ENCODE data around the gene ZNF527. TPM values are rescaled to one million over a fixed set of nuclear protein-coding genes. Genes with fewer than 3 reads are reported as not detected.
"Not testable (repeated sequence)": the region's sequence is repeated elsewhere in the genome, so short reads cannot be mapped to it uniquely, and the experiment has no call there.

Gene ZNF527
- total RNA-seq (2014; rRNA removed; shearing (Covaris generic); ENCODE audit: low replicate concordance): 2.1 and 7.6 TPM in 2 replicates

DNA sequence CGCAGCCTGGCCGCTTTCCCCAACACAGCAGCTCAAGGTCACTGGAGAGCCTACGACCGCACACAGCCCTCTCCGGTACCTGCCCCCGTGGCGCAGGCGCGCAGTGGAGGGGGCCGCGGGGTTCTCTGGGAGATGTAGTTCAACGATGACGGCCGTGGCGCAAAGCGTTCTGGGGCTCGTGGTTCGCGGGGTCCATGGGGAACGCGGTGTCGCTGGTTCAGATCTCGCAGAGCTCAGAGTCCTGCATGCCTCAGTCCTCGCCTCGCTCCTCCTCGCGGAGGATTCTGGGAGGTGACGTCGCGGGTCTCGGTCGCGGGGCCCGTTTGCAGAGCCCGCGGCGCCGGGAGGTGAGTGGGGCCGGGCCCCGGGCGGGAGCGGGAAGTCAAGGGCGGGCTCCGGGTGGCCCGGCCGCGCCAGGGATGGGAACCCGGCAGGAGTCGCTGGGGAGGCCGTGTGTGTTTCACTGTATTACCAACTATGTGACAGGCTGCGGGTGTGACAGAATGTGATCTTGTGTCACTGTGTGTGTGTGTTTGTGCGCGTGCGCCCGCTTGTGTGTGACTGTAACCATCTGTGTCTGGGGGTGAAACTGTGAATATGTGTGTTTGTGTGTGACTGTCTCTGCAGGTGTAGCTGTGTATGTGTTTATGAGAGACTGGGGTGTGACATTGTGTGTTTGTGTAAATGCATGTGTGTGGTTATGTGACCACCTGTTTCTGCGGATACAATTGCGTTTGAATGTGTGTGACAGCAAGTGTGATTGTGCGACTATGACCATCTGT is at the start of gene ZNF527:
Gene ZNF527, plus strand, starts transcription at position 220 of the 782 bp plus-strand sequence. CDS start 3,100 bp downstream, outside the sequence.
- DNase-seq (ENCODE audit: low read depth): peak; percentile 97
- in situ Hi-C loops (cut with HindIII; ENCODE audit: low pct_unique_long_range_greater_than_20kb, low sequenced_read_pairs): no loop called here

DNA sequence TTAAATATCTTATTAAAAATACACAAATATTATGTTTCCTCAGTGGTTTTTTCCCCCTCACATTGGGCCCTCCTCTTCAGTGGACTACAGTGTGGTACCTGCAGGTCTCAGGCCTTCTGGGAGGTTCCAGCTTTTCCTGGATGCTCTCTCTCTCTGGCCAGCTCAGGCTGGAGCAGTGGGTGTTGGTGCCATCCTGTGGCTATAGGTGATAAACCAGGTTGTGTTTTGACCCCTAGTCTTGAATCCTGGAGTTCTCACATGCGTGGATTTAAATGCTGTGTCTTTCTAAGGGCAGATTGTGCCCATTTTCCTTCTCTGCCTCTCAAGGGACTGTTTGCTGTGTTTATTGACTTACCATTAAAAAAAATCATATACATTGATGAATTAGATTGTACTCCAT is 41.2 kb upstream of the ZNF527 start:
- DNase-seq (ENCODE audit: low read depth): no peak
- in situ Hi-C loops (cut with HindIII; ENCODE audit: low pct_unique_long_range_greater_than_20kb, low sequenced_read_pairs): no loop called here

DNA sequence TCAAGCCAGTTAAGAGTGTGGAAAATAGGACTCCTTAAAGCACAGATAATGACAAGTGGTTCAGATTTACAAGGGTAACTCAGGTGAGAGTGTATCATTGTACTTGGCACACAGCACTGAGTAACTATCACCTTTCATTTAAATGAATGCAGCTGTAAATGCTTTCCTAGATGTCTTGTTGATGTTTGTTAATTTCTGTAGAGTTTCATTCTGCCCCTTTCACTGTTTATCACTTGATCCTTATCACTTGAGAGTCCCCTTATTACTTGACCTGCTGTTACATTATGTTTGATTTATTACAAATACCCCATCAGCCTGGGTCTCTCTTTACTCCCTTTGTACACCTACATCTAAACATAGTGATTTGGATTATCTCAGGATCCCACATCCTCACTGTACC is 38.1 kb upstream of the ZNF527 start:
- DNase-seq (ENCODE audit: low read depth): no peak
- in situ Hi-C loops (cut with HindIII; ENCODE audit: low pct_unique_long_range_greater_than_20kb, low sequenced_read_pairs): no loop called here

DNA sequence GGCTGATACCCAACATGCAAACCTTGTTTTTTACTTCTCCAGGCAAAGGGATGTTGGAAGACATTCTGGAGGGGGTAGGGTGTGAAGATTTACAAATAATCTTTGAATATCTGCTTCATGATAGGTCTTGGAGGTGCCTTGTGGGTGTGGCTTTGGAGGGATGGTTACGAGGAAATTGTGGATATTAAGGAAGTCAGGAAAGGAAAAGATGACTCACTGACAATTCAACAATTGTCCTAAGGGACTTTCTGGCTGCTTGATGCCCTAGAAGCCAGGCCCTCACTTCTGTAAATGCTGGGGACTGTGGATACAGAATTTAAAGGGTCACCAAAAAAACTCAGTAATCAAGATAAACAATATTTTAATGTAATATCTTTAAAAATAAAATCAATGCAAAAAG is 37.4 kb upstream of the ZNF527 start:
- DNase-seq (ENCODE audit: low read depth): peak; percentile 26
- in situ Hi-C loops (cut with HindIII; ENCODE audit: low pct_unique_long_range_greater_than_20kb, low sequenced_read_pairs): no loop called here

DNA sequence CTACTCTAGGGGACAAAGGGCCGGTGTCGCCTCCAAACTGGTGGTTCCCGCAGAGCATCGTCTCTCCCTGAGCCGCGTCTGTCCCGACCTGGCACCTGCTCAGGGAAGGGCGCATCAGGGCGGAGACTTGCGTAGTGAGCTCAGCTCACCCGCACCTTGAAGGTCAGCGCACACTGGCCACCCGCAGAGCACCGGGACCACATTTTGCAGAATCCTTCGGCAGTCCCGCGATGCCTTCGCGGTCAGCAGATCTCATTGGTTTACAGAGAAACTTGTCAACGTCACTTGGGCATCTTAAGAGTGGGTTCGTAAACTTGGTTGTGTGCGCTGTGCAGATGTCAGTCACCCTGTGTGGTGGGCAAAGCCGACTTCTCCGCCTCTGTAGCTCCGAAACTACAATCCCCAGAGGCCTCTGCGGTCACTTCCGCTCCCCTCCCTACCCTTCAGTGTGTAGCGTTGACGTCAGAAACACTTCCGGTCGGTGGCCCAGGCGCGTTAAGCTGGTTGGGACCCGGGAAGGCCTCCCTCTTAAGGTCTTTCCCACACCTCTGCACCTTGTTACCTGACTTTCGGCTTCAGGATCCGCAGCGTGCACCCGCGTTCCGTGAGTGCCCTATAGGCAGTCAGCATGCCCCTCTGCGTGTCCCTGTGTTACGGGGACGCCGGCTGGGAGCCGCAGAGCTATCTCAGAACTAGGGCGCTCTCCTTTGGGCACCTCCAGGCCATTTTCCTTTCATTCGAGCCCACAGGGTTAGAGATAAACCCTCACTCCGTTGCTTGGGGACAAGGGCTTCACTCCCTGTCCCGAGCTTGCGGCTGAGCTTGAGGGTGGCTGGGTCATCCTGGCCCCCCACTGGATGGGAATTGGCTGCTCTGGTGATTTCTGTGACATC is 36.5 kb upstream of the ZNF527 start:
- in situ Hi-C loops (cut with HindIII; ENCODE audit: low pct_unique_long_range_greater_than_20kb, low sequenced_read_pairs): no loop called here
- peak; percentile 89 for DNase-seq (ENCODE audit: low read depth)

DNA sequence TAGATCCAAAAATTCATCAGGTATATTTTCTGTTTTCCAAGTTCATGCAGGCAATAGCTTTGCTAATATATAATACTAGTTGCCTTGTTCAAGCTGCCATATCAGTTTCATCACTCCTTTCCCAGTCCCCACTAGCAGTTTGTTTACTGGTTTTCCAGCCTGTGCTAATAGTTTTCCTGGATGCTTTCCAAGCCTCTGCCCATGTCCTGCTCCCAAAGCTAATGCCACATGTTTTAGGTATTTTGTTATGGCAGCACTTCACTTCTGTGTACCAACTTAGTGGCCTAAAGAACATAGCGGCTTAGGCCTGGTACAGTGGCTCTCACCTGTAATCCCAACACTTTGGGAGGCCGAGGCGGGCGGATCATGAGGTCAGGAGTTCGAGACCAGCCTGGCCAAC is 28.1 kb upstream of the ZNF527 start:
- in situ Hi-C loops (cut with HindIII; ENCODE audit: low pct_unique_long_range_greater_than_20kb, low sequenced_read_pairs): no loop called here
- DNase-seq (ENCODE audit: low read depth): no peak

DNA sequence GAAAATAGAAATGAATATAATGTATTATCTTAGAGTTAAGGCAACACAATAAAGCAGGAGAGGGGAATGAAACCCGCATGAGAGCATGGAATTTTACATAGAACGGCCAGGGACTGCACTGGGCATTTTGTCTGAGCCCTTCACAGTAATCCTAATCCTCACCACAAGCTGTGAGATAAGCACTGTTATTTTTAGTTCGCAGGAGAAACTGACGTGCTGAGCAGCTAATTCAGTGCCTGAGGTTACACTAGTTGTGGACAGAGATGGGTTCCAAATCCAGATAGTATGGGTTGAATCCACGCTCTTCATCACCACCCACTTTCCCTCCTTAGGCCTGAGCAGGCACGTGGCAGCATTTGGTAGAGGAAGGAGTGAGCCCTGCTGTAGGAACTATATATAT is 24.8 kb upstream of the ZNF527 start:
- in situ Hi-C loops (cut with HindIII; ENCODE audit: low pct_unique_long_range_greater_than_20kb, low sequenced_read_pairs): no loop called here
- DNase-seq (ENCODE audit: low read depth): no peak

DNA sequence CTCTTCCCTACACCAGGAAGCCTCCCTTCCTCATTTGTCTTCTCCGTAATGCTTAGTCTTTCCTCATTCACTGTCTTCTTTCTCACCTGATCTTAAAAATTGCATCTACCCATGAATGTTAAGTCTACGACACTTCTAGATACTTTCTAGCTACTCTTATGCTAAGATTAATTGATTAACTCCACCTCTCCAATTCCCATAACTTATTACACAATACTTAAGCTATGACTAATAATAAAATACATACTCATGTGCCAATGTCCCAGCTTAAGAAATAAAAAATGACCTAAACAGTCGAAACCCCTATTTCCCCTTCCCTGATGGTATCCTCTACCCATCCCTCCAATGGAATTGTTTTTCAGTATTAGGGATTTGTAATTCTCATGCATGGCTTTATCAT is 22.8 kb upstream of the ZNF527 start:
- no peak for DNase-seq (ENCODE audit: low read depth)
- in situ Hi-C loops (cut with HindIII; ENCODE audit: low pct_unique_long_range_greater_than_20kb, low sequenced_read_pairs): no loop called here

DNA sequence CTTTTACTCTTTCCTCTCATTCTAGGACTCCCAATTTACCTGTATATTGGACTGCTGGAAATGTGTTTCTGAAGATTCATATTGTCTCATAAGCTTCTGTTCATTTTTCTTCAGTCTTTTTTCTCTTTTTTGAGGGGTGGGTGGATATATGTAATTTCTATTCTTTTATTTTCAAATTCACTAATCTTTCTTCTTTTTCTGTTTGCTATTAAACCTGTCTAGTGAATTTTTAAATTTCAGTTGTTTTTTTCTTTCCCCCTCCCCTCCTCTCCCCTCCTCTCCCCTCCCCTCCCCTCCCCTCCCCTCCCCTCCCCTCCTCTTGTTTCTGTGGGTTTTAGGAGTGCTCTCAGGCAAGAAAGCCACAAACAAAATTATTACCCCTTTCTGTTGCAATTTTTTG is 16.9 kb upstream of the ZNF527 start:
- no peak for DNase-seq (ENCODE audit: low read depth)
- in situ Hi-C loops (cut with HindIII; ENCODE audit: low pct_unique_long_range_greater_than_20kb, low sequenced_read_pairs): no loop called here

DNA sequence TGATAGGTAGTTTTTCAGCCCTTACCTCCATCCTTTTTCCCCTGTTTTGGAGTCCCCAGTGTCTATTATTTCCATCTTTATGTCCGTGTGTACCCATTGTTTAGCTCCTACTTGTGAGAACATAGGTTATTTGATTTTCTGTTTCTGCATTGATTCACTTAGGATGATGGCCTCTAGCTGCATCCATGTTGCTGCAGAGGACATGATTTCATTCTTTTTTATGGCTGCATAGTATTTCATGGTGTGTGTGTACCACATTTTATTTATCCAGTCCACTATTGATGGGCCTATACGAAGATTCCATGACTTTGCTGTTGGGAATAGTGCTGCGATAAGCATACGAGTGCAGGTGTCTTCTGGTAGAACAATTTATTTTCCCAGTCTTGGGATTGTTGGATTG is 15.0 kb upstream of the ZNF527 start:
- DNase-seq (ENCODE audit: low read depth): no peak
- in situ Hi-C loops (cut with HindIII; ENCODE audit: low pct_unique_long_range_greater_than_20kb, low sequenced_read_pairs): no loop called here

DNA sequence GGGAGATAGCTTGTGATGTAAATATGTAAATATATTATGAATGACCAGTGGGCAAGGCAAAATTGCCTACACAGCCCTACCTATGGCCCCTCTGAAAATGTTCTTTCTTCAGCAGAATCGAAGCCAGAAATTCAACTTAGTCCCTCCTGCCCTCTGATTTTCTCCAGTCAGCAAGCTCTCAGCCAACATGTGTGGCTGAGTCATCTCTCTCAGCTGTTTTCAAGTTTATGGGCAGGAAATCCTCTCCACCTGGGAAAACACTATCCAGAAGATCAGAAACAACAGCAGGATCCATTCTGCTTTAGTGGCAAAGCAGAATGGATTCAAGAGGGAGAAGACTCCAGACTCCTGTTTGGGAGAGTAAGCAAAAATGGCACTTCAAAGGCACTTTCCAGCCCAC is 8.9 kb upstream of the ZNF527 start:
- in situ Hi-C loops (cut with HindIII; ENCODE audit: low pct_unique_long_range_greater_than_20kb, low sequenced_read_pairs): no loop called here

DNA sequence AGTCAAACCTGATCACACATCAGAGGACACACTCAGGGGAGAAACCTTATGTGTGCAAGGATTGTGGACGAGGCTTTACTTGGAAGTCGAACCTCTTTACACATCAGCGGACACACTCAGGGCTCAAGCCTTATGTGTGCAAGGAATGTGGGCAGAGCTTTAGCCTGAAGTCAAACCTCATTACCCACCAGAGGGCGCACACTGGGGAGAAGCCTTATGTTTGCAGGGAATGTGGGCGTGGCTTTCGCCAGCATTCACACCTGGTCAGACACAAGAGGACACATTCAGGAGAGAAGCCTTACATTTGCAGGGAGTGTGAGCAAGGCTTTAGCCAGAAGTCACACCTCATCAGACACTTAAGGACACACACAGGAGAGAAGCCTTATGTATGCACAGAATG is 8.2 kb upstream of the ZNF527 start:
- in situ Hi-C loops (cut with HindIII; ENCODE audit: low pct_unique_long_range_greater_than_20kb, low sequenced_read_pairs): no loop called here
- DNase-seq (ENCODE audit: low read depth): no peak

More for the DNA sequence above, 8.9 kb upstream of the ZNF527 start:
- DNase-seq (ENCODE audit: low read depth): no peak

DNA sequence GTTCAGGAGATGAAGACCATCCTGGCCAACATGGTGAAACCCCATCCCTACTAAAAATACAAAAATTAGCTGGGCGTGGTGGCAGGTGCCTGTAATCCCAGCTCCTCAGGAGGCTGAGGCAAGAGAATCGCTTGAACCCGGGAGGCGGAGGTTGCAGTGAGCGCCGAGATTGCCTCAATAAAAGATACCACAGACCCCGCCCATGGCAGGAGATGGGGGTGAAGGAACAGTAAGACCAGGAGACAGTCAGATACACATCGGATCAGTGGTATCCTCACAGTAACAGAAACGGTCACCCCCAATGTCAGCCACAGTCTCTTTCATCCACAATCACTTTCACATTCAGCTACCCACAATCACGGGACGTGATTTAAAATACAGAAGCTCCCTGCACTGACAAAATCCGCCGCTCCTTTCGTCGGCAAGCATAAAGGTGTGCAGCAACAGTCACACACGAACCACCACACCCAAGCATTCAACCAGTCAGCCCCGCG is 466 bp upstream of the ZNF527 start:
- DNase-seq (ENCODE audit: low read depth); in situ Hi-C loops (cut with HindIII; ENCODE audit: low pct_unique_long_range_greater_than_20kb, low sequenced_read_pairs): not testable (repeated sequence)

DNA sequence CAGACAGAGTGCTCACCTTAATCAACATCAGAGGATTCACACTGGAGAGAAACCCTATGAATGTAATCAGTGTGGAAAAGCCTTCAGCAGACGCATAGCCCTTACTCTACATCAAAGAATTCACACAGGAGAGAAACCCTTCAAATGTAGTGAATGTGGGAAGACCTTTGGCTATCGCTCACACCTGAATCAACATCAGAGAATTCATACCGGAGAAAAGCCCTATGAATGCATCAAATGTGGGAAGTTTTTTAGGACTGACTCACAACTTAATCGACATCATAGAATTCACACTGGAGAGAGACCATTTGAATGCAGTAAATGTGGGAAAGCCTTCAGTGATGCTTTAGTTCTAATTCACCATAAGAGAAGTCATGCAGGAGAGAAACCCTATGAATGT is 18.3 kb downstream of the ZNF527 start:
- DNase-seq (ENCODE audit: low read depth): no peak
- in situ Hi-C loops (cut with HindIII; ENCODE audit: low pct_unique_long_range_greater_than_20kb, low sequenced_read_pairs): no loop called here

DNA sequence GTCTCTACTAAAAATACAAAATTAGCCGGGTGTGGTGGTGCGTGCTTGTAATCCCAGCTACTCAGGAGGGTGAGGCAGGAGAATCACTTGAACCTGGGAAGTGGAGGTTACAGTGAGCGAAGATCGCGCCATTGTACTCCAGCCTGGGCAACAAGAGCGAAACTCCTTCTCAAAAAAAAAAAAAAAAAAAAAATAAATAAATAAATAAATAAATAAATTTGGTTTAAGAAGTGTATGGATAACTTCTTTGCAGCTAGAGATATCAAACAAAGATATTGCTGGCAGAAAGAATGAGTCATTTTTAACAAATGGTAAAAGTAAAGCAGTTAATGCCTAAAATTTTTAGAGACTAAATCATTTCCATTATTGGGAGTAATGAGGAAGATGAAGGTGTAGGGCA is 20.5 kb downstream of the ZNF527 start:
- in situ Hi-C loops (cut with HindIII; ENCODE audit: low pct_unique_long_range_greater_than_20kb, low sequenced_read_pairs); DNase-seq (ENCODE audit: low read depth): not testable (repeated sequence)

DNA sequence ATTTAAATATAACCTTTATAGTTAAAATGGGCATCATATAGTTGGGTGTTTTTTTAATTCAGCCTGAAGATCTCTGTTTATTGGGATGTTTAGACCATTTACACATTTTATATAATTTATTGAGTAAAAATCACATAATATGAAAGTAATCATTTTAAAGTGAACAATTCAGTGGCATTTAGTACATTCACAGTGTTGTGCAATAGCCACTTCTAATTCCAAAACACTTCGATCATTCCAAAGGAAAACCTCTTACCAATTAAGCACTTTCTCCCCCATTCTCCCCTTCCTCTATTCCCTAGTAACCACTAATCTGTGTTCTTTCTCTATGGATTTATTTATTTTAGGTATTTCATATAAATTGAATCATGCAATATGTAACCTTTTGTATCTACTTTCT is 30.2 kb downstream of the ZNF527 start:
- DNase-seq (ENCODE audit: low read depth): no peak
- in situ Hi-C loops (cut with HindIII; ENCODE audit: low pct_unique_long_range_greater_than_20kb, low sequenced_read_pairs): no loop called here

DNA sequence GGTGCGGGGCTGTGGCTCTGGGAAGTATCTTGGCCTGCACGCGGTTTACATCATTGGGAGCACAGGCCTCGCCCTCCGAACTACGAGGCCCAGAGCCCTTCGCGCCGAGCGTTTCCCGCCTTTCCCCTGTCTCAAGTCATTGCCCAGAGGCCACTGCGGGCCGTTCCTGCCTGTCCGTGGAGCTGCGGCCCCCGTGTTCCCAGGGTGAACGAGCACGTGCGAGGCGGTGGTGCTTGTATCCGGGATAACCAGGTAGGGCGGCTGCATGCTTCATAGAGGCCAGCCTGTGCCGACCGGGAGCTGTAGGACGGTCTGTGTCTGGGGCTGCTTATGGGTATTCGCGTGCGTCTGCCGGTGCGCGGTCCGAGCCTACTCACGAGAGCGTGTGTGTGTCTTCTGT is 32.5 kb downstream of the ZNF527 start:
- in situ Hi-C loops (cut with HindIII; ENCODE audit: low pct_unique_long_range_greater_than_20kb, low sequenced_read_pairs): no loop called here

DNA sequence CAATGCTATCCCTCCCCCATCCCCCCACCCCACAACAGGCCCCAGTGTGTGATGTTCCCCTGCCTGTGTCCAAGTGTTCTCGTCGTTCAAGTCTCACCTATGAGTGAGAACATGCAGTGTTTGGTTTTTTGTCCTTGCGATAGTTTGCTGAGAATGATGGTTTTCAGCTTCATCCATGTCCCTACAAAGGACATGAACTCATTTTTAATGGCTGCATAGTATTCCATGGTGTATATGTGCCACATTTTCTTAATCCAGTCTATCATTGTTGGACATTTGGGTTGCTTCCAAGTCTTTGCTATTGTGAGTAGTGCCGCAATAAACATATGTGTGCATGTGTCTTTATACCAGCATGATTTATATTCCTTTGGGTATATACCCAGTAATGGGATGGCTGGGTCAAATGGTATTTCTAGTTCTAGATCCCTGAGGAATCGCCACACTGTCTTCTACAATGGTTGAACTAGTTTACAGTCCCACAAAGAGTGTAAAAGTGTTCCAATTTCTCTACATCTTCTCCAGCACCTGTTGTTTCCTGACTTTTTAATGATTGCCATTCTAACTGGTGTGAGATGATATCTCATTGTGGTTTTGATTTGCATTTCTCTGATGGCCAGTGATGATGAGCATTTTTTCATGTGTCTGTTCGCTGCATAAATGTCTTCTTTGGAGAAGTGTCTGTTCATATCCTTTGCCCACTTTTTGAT is 35.4 kb downstream of the ZNF527 start:
- DNase-seq (ENCODE audit: low read depth); in situ Hi-C loops (cut with HindIII; ENCODE audit: low pct_unique_long_range_greater_than_20kb, low sequenced_read_pairs): not testable (repeated sequence)

More for the DNA sequence above, 32.5 kb downstream of the ZNF527 start:
- no peak for DNase-seq (ENCODE audit: low read depth)

DNA sequence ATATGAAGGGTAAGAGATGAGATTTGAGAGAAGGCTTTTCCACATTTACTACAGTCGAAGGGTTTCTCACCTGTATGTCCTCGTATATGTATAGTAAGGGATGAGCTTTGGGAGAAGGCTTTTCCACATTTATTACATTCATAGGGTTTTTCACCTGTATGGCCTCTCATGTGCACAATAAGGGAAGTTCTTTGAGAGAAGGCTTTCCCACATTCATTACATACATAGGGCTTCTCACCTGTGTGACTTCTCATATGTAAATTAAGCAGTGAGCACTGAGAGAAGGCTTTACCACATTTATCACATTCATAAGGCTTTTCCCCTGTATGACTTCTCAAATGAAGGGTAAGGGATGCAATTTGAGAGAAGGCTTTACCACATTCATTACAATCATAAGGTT is 41.8 kb downstream of the ZNF527 start:
- no peak for DNase-seq (ENCODE audit: low read depth)
- in situ Hi-C loops (cut with HindIII; ENCODE audit: low pct_unique_long_range_greater_than_20kb, low sequenced_read_pairs): no loop called here

Data from Caki2 (cell line).